ENCODE measurements around the gene KIF26B.

Gene KIF26B

GRCh38 chr1:245588116-245588639, 433.4 kb downstream of the KIF26B start:
- Histone ChIP-seq H3K27me3 (ENCODE audit: control insufficient read depth in 1 of 2, insufficient read depth in 2 of 2, low read length in 2 of 2) (peaks cover 0 to 3% of the 10 kb centered on the region in 2 donors), H3K9ac (ENCODE audit: low read length) (no peak overlapping the region), H3K4me1 (ENCODE audit: insufficient read depth, low read length) (no peaks in the 10 kb centered on the region), H3K4me3 (ENCODE audit: low read depth in 1 of 2, low read length in 2 of 2) (no peak overlapping the region), H3K36me3 (ENCODE audit: insufficient read depth, low read length) (no peaks in the 10 kb centered on the region), H3K27ac (ENCODE audit: low read depth, low read length) (no peak overlapping the region), H3K9me3 (ENCODE audit: low read length) (no peaks in the 10 kb centered on the region)

DNA sequence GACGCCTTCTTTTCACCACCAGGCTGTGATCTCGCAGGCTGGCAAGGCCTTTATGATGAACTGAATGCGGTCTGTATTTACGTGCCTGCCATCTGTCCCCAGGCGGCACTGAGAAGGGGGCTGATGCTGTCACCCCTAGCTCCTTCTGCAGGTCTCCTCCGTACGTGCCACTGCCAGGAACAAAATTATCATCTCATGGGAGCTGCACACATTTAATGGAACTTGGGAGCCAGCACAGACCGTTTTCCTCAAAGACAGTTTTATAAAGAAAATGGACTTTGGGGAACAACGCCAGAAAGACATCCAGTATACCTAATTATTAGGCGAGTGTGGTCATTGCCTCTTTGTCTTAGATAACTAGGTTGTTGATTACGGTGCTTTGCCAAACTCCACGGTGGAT, 434.5 kb downstream of the KIF26B start:
- Histone ChIP-seq H3K9ac (ENCODE audit: low read length) (no peak overlapping the region), H3K27ac (ENCODE audit: low read depth, low read length) (no peak overlapping the region), H3K4me3 (ENCODE audit: low read depth in 1 of 2, low read length in 2 of 2) (no peak overlapping the region), H3K4me1 (ENCODE audit: insufficient read depth, low read length) (no peaks in the 10 kb centered on the region), H3K9me3 (ENCODE audit: low read length) (no peaks in the 10 kb centered on the region), H3K27me3 (ENCODE audit: control insufficient read depth in 1 of 2, insufficient read depth in 2 of 2, low read length in 2 of 2) (peaks cover 0 to 3% of the 10 kb centered on the region in 2 donors), H3K36me3 (ENCODE audit: insufficient read depth, low read length) (no peaks in the 10 kb centered on the region)

DNA sequence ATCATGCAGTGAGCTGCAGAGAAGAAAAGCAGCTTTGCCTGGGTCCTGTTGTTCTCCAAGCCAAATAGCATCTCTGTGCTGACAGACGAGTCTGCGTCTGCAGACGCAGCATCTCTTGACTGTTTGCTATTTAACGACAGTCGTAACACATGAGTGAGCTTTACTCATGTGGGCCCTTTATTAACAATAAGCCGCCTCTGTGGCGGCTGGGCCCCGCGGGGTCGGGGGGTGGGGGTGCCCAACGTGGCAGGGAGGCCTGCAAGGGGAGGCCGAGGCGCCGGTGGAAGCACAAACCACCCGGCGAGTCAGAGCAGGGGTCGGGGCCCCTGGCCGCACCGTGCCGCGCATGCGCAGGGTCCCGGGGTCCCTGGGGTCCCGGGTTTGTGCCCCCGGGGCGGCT, 435.1 kb downstream of the KIF26B start:
- Histone ChIP-seq H3K4me1 (ENCODE audit: insufficient read depth, low read length) (no peaks in the 10 kb centered on the region), H3K9me3 (ENCODE audit: low read length) (no peaks in the 10 kb centered on the region), H3K36me3 (ENCODE audit: insufficient read depth, low read length) (no peaks in the 10 kb centered on the region), H3K9ac (ENCODE audit: low read length) (no peak overlapping the region), H3K4me3 (ENCODE audit: low read depth in 1 of 2, low read length in 2 of 2) (no peak overlapping the region), H3K27ac (ENCODE audit: low read depth, low read length) (no peak overlapping the region), H3K27me3 (ENCODE audit: control insufficient read depth in 1 of 2, insufficient read depth in 2 of 2, low read length in 2 of 2) (peaks cover 0 to 3% of the 10 kb centered on the region in 2 donors)

DNA sequence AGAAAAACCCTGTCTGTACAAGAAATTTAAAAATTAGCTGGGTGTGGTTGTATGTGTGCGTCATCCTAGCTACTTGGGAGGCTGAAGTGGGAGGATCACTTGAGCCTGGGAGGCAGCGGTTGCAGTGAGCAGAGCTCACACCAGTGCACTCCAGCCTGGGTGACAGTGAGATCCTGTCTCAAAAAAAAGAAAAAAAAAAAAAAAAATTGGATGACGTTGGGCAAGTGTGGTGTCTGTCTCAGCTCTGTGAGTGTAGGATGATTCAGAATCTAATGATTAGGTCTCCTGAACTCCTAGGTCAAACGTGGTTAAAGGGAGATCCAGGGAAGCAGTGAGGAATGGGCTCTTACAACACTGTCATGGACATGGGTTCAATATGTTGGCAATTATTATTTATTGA, 435.9 kb downstream of the KIF26B start:
- H3K4me1 ChIP-seq (ENCODE audit: insufficient read depth, low read length) = no peaks in the 10 kb centered on the region
- H3K9ac ChIP-seq (ENCODE audit: low read length) = no peak overlapping the region
- no peak overlapping the region for H3K4me3 ChIP-seq (ENCODE audit: low read depth in 1 of 2, low read length in 2 of 2)
- no peaks in the 10 kb centered on the region for H3K36me3 ChIP-seq (ENCODE audit: insufficient read depth, low read length)
- H3K9me3 ChIP-seq (ENCODE audit: low read length) = no peaks in the 10 kb centered on the region
- no peak overlapping the region for H3K27ac ChIP-seq (ENCODE audit: low read depth, low read length)
- H3K27me3 ChIP-seq (ENCODE audit: control insufficient read depth in 1 of 2, insufficient read depth in 2 of 2, low read length in 2 of 2) = peaks cover 0 to 3% of the 10 kb centered on the region in 2 donors

DNA sequence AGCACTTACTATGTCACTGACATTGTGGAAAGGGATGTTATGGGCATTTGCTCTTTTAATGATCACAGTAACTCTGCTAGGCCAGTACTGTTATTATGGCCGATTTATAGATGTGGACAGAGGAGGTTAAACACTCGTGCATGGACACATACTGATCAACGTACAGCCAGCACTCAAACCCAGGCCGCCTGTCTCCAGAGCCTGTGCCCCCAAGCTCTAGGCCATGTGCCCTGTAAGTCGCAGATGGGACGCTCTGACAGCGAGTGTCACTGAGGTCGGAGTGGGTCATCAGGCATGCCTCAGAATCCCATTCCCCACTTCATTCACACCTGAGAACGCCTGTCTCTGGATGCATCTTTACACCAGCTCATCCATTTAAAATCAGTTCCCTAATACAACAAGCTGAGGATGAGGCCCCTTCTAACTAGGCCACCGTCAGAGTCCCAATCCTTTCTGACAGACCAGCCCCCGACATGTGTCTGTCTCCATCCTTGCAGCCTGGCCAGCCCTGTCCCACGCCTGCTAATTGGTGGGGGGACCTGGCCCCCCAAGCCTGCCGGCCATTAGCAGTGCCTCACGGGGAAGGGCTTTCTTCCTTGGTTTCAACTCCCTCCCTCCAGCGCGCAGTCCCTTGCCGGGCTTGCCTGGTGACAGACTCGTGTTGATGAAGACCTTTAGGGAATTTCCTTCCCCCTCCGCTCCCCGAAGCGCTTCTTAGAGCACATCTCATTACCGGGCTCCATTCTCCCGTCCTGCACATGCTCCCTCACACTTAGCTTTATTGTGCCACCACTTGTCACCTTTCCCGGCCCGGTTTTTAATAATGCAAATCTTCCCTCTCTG, 436.8 kb downstream of the KIF26B start:
- Histone ChIP-seq H3K9ac (ENCODE audit: low read length) (no peak overlapping the region), H3K4me3 (ENCODE audit: low read depth in 1 of 2, low read length in 2 of 2) (no peak overlapping the region), H3K4me1 (ENCODE audit: insufficient read depth, low read length) (no peaks in the 10 kb centered on the region), H3K27ac (ENCODE audit: low read depth, low read length) (no peak overlapping the region), H3K27me3 (ENCODE audit: control insufficient read depth in 1 of 2, insufficient read depth in 2 of 2, low read length in 2 of 2) (peaks cover 0 to 3% of the 10 kb centered on the region in 2 donors), H3K9me3 (ENCODE audit: low read length) (no peaks in the 10 kb centered on the region), H3K36me3 (ENCODE audit: insufficient read depth, low read length) (no peaks in the 10 kb centered on the region)

- H3K9ac ChIP-seq (ENCODE audit: low read length) = no peak overlapping the region
- no peaks in the 10 kb centered on the region for H3K9me3 ChIP-seq (ENCODE audit: low read length)
- H3K27me3 ChIP-seq (ENCODE audit: control insufficient read depth in 1 of 2, insufficient read depth in 2 of 2, low read length in 2 of 2) = peaks cover 0 to 3% of the 10 kb centered on the region in 2 donors
- no peaks in the 10 kb centered on the region for H3K4me1 ChIP-seq (ENCODE audit: insufficient read depth, low read length)
- no peak overlapping the region for H3K27ac ChIP-seq (ENCODE audit: low read depth, low read length)
- H3K36me3 ChIP-seq (ENCODE audit: insufficient read depth, low read length) = no peaks in the 10 kb centered on the region
- H3K4me3 ChIP-seq (ENCODE audit: low read depth in 1 of 2, low read length in 2 of 2) = no peak overlapping the region
These were observed 437.3 kb downstream of the KIF26B start for GRCh38 chr1:245592189-245592460.

DNA sequence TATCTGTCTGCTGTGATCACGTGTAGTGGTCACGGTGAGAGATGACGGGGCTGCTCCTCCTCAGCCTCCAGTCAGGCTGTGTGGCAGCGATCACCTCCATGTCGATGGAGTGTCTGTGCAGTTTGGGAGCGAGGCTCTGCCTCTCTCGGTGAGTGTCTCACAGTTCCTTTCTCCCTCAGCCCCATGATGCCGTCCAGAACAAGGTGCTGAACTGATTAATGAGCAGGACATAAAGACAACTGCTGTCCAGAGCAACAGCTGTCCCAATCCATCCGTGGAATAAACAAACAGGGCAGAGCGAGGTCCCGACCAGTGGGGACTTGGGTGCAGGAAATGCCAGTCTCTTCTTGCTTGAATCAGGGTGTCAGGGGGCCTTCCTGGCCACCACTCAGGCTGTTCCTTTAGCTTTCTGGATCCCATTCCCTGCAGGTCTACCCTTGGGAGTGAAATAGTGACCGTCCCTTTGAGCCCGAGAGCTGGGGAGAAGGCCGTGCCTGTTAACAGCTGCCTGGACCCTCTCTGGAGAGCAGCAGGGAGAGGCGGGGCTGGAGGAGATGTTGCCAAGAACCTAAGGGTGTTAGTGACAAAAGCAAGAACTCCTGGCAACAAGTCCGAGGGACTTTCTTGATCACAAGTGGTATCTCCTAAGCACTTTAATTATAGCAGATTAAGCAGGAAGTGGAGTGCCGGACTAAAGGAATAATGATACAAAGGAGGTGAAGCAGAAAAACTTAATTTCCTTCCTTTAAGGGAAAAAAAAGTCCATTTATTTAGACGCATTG, 443.9 kb downstream of the KIF26B start:
- Histone ChIP-seq H3K4me1 (ENCODE audit: insufficient read depth, low read length) (peaks cover 9% of the 10 kb centered on the region), H3K27me3 (ENCODE audit: control insufficient read depth in 1 of 2, insufficient read depth in 2 of 2, low read length in 2 of 2) (no peaks in the 10 kb centered on the region), H3K4me3 (ENCODE audit: low read depth in 1 of 2, low read length in 2 of 2) (no peak overlapping the region), H3K36me3 (ENCODE audit: insufficient read depth, low read length) (no peaks in the 10 kb centered on the region), H3K9me3 (ENCODE audit: low read length) (no peaks in the 10 kb centered on the region), H3K27ac (ENCODE audit: low read depth, low read length) (no peak overlapping the region), H3K9ac (ENCODE audit: low read length) (no peak overlapping the region)

DNA sequence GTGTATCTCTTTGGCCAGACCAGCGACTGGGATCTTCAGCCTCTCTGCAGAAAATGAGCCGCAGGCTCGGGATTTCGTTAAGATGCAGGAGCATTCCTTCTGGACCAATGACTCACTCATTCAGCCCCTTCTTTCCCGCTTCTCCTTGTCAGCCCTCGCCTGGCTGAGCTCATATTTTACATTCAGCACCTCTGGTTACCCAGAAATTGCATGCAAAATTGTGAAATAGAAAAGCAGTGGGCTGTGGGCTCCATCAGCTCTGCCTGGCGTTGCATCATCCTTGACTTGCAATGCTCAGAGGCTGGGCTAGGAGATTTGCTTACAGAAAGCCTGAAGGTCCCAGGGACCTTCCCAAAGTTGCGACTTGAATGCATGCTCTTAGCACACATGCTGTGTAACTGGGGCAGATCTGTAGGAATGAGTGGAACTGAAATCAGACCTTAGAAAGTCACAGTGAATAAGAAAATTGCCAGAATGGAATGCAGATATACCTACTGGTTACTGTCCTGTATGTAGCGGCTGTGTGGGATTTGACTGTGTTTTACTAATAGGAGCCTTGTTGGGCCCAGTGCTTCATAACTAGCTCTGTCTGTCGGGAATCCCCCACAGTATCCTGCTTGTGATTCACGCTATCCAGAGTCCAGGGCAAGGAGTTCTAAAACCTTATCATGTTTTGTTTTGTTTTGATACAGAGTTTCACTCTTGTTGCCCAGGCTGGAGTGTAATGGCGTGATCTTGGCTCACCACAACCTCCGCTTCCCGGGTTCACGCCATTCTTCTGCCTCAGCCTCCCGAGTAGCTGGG, 444.8 kb downstream of the KIF26B start:
- Histone ChIP-seq H3K4me3 (ENCODE audit: low read depth in 1 of 2, low read length in 2 of 2) (no peak overlapping the region), H3K4me1 (ENCODE audit: insufficient read depth, low read length) (peaks cover 9% of the 10 kb centered on the region), H3K27ac (ENCODE audit: low read depth, low read length) (no peak overlapping the region), H3K9me3 (ENCODE audit: low read length) (no peaks in the 10 kb centered on the region), H3K27me3 (ENCODE audit: control insufficient read depth in 1 of 2, insufficient read depth in 2 of 2, low read length in 2 of 2) (no peaks in the 10 kb centered on the region), H3K36me3 (ENCODE audit: insufficient read depth, low read length) (no peaks in the 10 kb centered on the region), H3K9ac (ENCODE audit: low read length) (no peak overlapping the region)

DNA sequence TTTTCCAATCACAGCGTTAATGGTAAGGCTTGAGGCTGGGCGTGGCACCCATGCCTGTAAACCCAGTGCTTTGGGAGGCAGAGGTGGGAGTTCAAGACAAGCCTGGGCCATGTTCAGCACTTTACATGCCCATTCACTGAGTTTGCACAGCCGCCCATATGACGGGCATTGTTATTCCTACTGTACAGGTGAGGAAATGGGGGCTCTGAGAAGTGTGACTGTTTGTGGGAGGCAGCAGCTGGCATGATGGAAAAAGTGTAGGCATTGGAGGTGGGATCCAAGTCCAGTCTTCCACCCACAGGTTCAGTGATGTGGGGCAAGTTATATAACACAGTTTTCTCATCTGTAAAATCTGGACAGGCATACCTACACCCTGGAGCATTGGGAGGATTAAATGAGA, 445.9 kb downstream of the KIF26B start:
- Histone ChIP-seq H3K9me3 (ENCODE audit: low read length) (no peaks in the 10 kb centered on the region), H3K4me3 (ENCODE audit: low read depth in 1 of 2, low read length in 2 of 2) (no peak overlapping the region), H3K36me3 (ENCODE audit: insufficient read depth, low read length) (no peaks in the 10 kb centered on the region), H3K27me3 (ENCODE audit: control insufficient read depth in 1 of 2, insufficient read depth in 2 of 2, low read length in 2 of 2) (no peaks in the 10 kb centered on the region), H3K27ac (ENCODE audit: low read depth, low read length) (no peak overlapping the region), H3K4me1 (ENCODE audit: insufficient read depth, low read length) (peaks cover 13% of the 10 kb centered on the region), H3K9ac (ENCODE audit: low read length) (no peak overlapping the region)

- no peak overlapping the region for H3K27ac ChIP-seq (ENCODE audit: low read depth, low read length)
- H3K4me1 ChIP-seq (ENCODE audit: insufficient read depth, low read length) = peaks cover 26% of the 10 kb centered on the region
- H3K9ac ChIP-seq (ENCODE audit: low read length) = no peak overlapping the region
- no peaks in the 10 kb centered on the region for H3K27me3 ChIP-seq (ENCODE audit: control insufficient read depth in 1 of 2, insufficient read depth in 2 of 2, low read length in 2 of 2)
- no peak overlapping the region for H3K4me3 ChIP-seq (ENCODE audit: low read depth in 1 of 2, low read length in 2 of 2)
- no peaks in the 10 kb centered on the region for H3K9me3 ChIP-seq (ENCODE audit: low read length)
- no peaks in the 10 kb centered on the region for H3K36me3 ChIP-seq (ENCODE audit: insufficient read depth, low read length)
These were observed 448.6 kb downstream of the KIF26B start for GRCh38 chr1:245603311-245603865.

DNA sequence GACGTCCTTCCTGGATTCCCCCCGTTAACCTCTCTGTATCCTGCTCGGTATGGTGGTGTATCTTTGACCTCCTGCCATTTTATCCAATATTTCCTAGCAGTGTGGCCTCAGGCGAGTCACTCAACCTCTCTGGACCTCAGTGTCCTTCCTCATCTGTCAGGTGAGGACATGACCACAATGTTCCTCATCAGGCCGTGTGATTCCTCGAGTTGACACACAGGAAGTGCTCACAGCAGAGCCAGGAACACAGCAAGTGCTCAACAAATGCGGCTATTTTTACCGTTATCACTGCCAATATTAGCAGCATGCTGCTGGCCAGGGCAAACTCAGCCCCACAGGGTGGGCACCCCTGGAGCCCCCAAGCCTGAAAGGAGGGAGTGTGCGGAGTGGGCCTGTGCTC, 450.2 kb downstream of the KIF26B start:
- no peaks in the 10 kb centered on the region for H3K9me3 ChIP-seq (ENCODE audit: low read length)
- no peaks in the 10 kb centered on the region for H3K36me3 ChIP-seq (ENCODE audit: insufficient read depth, low read length)
- no peak overlapping the region for H3K27ac ChIP-seq (ENCODE audit: low read depth, low read length)
- peaks cover 29% of the 10 kb centered on the region for H3K4me1 ChIP-seq (ENCODE audit: insufficient read depth, low read length)
- H3K9ac ChIP-seq (ENCODE audit: low read length) = no peak overlapping the region
- H3K4me3 ChIP-seq (ENCODE audit: low read depth in 1 of 2, low read length in 2 of 2) = no peak overlapping the region
- H3K27me3 ChIP-seq (ENCODE audit: control insufficient read depth in 1 of 2, insufficient read depth in 2 of 2, low read length in 2 of 2) = peaks cover 0 to under 1% of the 10 kb centered on the region in 2 donors

Measured in muscle layer of colon (tissue), 2 donors.